Daoy (cell line): ENCODE data around the gene NID2. TPM values are rescaled to one million over a fixed set of nuclear protein-coding genes. Genes with fewer than 3 reads are reported as not detected.

Experiments used
- DNase-seq: peaks from one replicate; pipeline ENCODE4 v3.0.0-alpha.2; 2015; ENCODE audit warnings: low read depth
- total RNA-seq: library from RNA; depleted of rRNA; stranded (reverse); fragments of >200 nt; shearing (Covaris generic); gene quantifications from 2 replicates; pipeline ENCODE4 v1.2.3, GENCODE V29; 2014

Gene NID2
- total RNA-seq, 1 experiment from 2014 or later: 9.9 TPM

GRCh38 chr14:52005625-52006024, 63.2 kb downstream of the NID2 start:
- DNase-seq: no peak

- DNase-seq: no peak
These were observed 65.5 kb downstream of the NID2 start for GRCh38 chr14:52003324-52003723.

GRCh38 chr14:52002542-52002941, 66.3 kb downstream of the NID2 start:
- DNase-seq: no peak

- DNase-seq: no peak
These were observed 68.2 kb downstream of the NID2 start for GRCh38 chr14:52000696-52001095.

DNA sequence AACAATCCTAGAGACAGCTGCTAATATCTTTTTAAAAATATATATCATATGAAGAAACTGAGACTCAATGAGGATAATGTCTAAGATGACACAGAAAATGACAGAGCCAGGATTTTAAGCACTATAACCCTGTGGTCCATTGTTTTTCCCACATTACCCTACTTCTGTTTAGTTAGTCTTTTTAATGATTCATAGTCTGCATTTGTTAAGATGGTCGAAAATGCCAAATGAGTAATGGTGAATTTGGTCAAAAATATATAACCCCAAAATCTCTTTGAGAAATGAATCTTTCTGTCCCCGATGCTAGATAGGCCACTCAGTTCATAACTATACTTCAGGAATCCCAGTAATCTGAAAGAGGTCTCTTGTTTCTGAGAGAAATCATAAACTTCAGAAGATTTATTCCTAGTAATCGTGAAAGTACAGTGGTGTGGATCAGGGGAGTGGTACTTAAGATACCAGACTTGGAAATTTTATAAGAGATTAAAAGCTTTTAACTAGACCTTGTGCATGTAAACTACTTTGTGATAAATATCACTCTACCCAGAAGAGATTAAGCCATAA, 68.8 kb downstream of the NID2 start:
- no peak for DNase-seq

DNA sequence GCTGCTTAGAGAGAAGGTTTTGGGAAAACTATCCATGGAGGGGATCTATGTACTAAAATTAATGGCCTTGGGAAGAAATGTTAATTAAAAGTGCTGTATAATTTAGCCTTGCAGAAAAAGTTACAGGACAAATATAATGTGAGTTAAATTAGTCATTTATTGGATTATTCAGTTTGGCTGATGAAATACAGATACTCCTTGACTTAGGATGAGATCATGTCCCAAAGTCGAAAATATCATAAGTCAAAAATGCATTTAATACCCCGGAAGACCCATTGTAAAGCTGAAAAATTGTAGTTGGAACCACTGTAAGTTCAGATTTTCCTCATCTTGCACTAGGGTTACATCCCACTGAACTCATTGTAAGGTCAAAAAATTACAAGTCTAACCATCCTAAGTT, 69.8 kb downstream of the NID2 start:
- no peak for DNase-seq

GRCh38 chr14:51998348-51998747, 70.5 kb downstream of the NID2 start:
- no peak for DNase-seq

GRCh38 chr14:51996148-51996746, 72.6 kb downstream of the NID2 start:
- DNase-seq: no peak

- no peak for DNase-seq
These were observed 75.5 kb downstream of the NID2 start for GRCh38 chr14:51993285-51993920.

- DNase-seq: no peak
These were observed 78.4 kb downstream of the NID2 start for GRCh38 chr14:51990488-51990887.

DNA sequence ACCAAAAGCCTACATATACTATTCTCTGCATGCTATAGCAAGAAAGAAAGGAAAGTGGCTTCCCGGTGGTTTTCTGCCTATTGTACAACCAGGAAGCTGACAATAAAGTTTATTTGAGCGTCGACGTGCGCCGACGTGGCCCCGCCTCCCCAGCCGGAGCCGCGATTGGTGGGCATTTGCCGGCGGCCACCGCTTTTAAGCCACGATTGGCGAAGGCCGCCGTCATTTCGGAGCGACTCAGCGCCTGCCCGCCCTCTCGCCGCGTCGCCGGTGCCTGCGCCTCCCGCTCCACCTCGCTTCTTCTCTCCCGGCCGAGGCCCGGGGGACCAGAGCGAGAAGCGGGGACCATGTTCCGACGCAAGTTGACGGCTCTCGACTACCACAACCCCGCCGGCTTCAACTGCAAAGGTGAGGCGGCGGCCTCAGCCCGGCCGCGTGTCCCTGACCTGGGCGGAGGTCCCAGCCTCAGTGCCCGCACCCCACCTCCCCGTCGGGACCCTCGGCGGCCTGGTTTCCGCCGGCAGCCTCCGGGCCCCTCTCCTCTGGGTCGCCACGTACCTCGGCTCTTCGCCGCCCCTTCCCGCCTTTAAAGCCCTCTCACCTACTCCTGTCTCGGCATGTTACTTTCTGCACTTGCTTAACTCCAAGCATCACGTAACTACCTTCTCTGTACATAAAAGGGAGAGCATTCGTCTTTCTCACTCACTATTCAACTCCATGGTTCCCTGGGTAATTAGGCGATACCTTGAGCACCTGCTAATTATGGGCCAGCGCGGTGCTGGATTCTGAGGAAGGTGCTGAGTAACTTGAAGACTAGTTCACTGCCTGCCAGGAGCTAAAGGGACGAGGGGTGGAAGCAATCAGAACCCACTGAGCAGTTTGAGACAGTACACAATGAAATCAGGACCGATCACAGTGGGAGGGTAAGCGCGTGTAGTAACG, 79.3 kb downstream of the NID2 start, which contains the start of gene RTRAF:
Gene RTRAF (plus strand): TSS at position 254 of the 942 bp plus-strand sequence. CDS start 94 bp downstream, at position 348.
- peak; percentile 98 for DNase-seq

- DNase-seq: no peak
These were observed 80.6 kb downstream of the NID2 start for GRCh38 chr14:51988221-51988620.

DNA sequence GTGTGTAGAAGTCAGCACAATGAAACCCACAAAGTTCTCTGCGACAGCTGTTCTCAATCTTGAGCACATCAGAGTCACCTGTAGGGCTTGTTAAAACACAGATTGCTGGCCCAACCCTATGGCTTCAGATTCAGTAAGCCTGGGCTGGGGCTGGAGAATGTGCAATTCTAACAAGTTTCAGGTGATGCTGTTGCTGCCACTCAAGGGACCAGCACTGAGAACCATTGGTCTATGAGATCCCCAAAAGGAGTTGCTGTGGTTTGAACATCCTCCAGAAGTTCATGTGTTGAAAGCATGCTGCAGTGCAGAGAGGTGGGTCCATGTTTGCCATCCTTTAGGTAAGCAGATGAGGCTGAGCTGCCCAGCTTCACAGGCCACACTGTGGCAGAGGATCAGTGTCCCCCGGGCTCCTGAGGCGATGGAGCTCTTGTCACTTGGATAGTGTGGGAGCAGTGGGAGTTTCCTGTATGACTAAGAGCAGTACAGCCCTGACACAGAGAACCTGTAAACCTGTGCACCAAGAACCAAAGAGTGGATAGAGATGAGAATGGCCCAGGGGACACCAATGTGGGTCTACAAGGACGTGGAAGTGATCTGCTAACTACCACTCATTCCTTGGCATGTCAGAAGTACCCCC, 87.5 kb downstream of the NID2 start:
- no peak for DNase-seq

DNA sequence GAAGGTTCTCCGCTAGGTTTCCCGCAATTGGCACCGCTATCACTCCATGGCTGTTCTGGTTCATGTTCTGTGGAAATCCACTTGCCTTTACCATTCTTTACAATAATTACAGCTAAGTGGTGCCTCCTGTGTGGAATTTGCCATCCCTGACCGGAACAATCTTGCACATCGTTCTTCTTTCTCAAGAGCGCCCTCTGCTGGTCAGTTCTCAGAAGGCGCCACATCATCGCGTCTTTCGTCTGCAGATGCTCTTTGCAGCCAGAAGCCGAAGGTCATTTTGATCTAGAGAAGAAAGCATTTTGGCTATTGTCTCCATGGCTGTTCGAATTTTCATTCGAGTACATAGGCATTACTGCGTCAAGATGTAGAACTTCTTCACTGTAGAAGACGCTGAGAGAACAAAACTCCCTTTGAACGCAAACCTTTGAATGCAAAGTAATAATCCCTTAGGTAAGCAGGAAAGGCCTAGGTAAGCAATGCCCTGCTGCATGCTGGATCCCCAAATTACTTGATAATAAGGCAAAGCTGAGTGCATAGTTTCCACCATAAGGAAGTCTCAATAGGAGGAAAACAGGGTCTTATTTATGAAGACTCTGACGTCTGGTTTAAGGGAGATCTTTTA, 89.7 kb downstream of the NID2 start:
- peak; percentile 76 for DNase-seq

- no peak for DNase-seq
These were observed 90.2 kb downstream of the NID2 start for GRCh38 chr14:51978681-51979085.

DNA sequence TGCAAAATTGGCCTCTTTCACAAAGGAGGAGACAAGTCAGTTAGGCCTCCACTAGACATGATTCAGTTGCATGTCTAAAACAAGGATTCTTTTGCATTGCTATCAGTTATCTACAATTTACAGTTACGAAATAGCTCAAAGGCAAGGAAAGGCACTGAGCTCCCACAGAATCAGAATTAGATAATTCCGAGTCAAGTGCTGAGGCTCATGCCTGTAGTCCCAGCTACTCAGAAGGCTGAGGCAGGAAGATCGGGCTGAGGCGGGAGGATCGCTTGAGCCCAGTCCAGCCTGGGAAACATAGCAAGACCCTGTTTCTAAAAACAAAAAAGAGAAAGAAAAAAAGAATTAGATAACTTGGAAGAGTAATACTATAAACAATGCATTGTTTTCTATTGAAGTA, 91.8 kb downstream of the NID2 start:
- DNase-seq: no peak

DNA sequence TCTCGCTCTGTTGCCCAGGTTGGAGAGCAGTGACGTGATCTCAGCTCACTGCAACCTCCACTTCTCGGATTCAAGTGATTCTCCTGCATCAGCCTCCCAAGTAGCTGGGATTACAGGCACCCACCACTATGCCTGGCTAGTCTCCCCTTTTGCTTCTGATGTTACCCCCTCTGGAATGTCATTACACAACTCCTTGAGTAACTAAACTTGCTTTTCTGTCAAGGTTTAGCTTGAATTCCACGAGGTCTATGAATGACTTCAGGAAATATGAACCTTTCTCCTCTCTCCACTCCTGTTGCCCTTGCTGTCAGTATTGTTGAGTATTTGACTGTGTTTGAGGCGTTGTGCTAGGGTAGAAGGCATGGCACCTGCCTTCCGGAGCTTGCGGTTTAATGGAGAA, 96.3 kb downstream of the NID2 start:
- no peak for DNase-seq

- no peak for DNase-seq
These were observed 98.9 kb downstream of the NID2 start for GRCh38 chr14:51969852-51970540.

- no peak for DNase-seq
These were observed 101.3 kb downstream of the NID2 start for GRCh38 chr14:51967521-51967920.

DNA sequence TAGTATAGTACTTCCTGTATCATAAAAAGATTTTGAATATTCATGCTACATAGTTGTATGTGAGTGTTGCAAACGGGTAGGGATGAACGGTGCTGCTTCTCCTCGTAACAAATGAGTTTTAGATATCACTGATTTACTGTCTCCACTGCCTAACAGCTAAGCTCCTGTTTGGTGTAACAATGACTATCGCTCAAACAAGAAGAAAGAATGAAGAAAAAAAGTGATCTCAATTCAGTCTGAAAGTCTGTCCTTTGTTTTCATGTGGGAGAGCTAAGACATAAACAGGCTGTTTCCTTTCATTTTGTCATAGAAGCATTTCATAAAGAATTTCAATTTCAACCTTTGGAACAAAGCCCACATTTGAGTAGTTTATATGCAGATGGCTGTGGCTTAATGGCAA, 105.6 kb downstream of the NID2 start:
- no peak for DNase-seq

GRCh38 chr14:51962711-51963110, 106.1 kb downstream of the NID2 start:
- DNase-seq: no peak
